K562 (cell line): Measurements from ENCODE around the gene FBXO33. TPM values are rescaled to one million over a fixed set of nuclear protein-coding genes. Genes with fewer than 3 reads are reported as not detected.

Experiments
- CBFB ChIP-seq: sonication (generic); formaldehyde crosslinking; IDR thresholded peaks from 2 replicates; pipeline ENCODE4 v1.4.0; 2020; ENCODE audit warnings: mild to moderate bottlenecking, missing genetic modification reagents
- CCAR2 ChIP-seq: fragments of 200-400 bp; formaldehyde crosslinking; IDR thresholded peaks from 2 replicates; pipeline ENCODE4 v1.6.1; 2017; ENCODE audit warnings: mild to moderate bottlenecking, low read depth, low read length
- CTBP1 ChIP-seq: fragments of 450-650 bp; IDR thresholded peaks from 2 replicates; pipeline ENCODE4 v1.6.1; 2016; ENCODE audit warnings: borderline replicate concordance
- E2F3 ChIP-seq: fragments of 250-450 bp; sonication (Bioruptor Pico); IDR thresholded peaks from 2 replicates; pipeline ENCODE4 v1.4.0; 2020; ENCODE audit warnings: mild to moderate bottlenecking
- HLTF ChIP-seq: fragments of 450-650 bp; IDR thresholded peaks from 2 replicates; pipeline ENCODE4 v1.6.1; 2016
- KDM1A ChIP-seq, 2 experiments: fragments of 450-650 bp; IDR thresholded peaks; 2 replicates each; pipeline ENCODE4 v1.6.1; 2016; ENCODE audit warnings: mild to moderate bottlenecking in 2 of 2
- KLF16 ChIP-seq: IDR thresholded peaks from 2 replicates; pipeline ENCODE4 v1.6.1; 2016; ENCODE audit warnings: antibody characterized with exemption
- NUFIP1 ChIP-seq: fragments of 450-650 bp; IDR thresholded peaks from 2 replicates; pipeline ENCODE4 v1.6.1; 2018; ENCODE audit not compliant: partially characterized antibody
- PHTF2 ChIP-seq: fragments of 250-450 bp; sonication (Bioruptor Pico); IDR thresholded peaks from 2 replicates; pipeline ENCODE4 v1.5.0; 2021; ENCODE audit warnings: mild to moderate bottlenecking
- RNF2 ChIP-seq: sonication (generic); IDR thresholded peaks from 2 replicates; pipeline ENCODE4 v1.6.1; 2016
- TAF15 ChIP-seq: fragments of 200-400 bp; formaldehyde crosslinking; IDR thresholded peaks from 2 replicates; pipeline ENCODE4 v1.6.1; 2017; ENCODE audit warnings: mild to moderate bottlenecking, low read depth, low read length, moderate library complexity
- ZKSCAN8 ChIP-seq: fragments of 200-800 bp; sonication (Bioruptor generic); IDR thresholded peaks from 2 replicates; pipeline ENCODE4 v1.6.1; 2016; ENCODE audit warnings: missing genetic modification characterization, missing compliant biosample characterization
- ZNF175 ChIP-seq: fragments of 200-800 bp; sonication (Bioruptor generic); IDR thresholded peaks from 2 replicates; pipeline ENCODE4 v1.6.1; 2016; ENCODE audit warnings: low read depth, mild to moderate bottlenecking, missing genetic modification characterization, missing compliant biosample characterization
- ZNF217 ChIP-seq: sonication (generic); formaldehyde crosslinking; IDR thresholded peaks from 2 replicates; pipeline ENCODE4 v1.8.0; 2022; ENCODE audit warnings: mild to moderate bottlenecking, missing genetic modification reagents
- polyA plus RNA-seq, 8 experiments: library from polyadenylated mRNA; depleted of rRNA in 4 of 8; stranded (reverse) in 5 of 8; unstranded in 3 of 8; fragments of >200 nt; fragmentation: Nextera tagmentation in 2 of 8; fragmentation: Illumina TruSeq in 1 of 8; extraction: Ambion mirVana in 2 of 8; extraction: Trizol in 1 of 8; gene quantifications; 2 replicates each; pipeline versions ENCODE4 v1.2.1 to v1.2.3, GENCODE V29; 2011 to 2014; ENCODE audit warnings: inconsistent platforms in 1 of 8, missing spikeins in 1 of 8
- total RNA-seq, 7 experiments: library from RNA; depleted of rRNA in 6 of 7; stranded (reverse); fragments of >200 nt in 6 of 7; fragmentation: Illumina TruSeq in 2 of 7; extraction: Trizol in 2 of 7; gene quantifications; 2 replicates each; pipeline versions ENCODE4 v1.2.1 to v1.2.3, GENCODE V29; 2011 to 2021; ENCODE audit warnings: low replicate concordance in 1 of 7
- TF ChIP-seq, protein P1 (sequence below): sonication (generic); formaldehyde crosslinking; IDR thresholded peaks from 2 replicates; pipeline ENCODE4 v1.8.0; 2022; ENCODE audit warnings: missing genetic modification reagents, mild to moderate bottlenecking, moderate library complexity, borderline replicate concordance
- TF ChIP-seq, protein P2 (sequence below), 2 experiments: fragments of 450-650 bp; IDR thresholded peaks; 2 replicates each; pipeline ENCODE4 v1.6.1; 2018; ENCODE audit warnings: mild to moderate bottlenecking in 2 of 2, low read depth in 1 of 2; ENCODE audit not compliant: partially characterized antibody in 2 of 2
- TF ChIP-seq, protein P3 (sequence below): fragments of 150-350 bp; IDR thresholded peaks from 2 replicates; pipeline ENCODE4 v1.6.1; 2014; ENCODE audit warnings: low read depth, mild to moderate bottlenecking, low read length, borderline replicate concordance
- TF ChIP-seq, protein P4 (sequence below): fragments of 250-450 bp; sonication (Bioruptor Pico); IDR thresholded peaks from 2 replicates; pipeline ENCODE4 v1.9.0; 2021; ENCODE audit warnings: mild to moderate bottlenecking, inconsistent platforms

Gene FBXO33
- total and polyA plus RNA-seq, 9 of the 15 experiments (the other 6 are each of a cell fraction or from before 2014, with no cell fraction given), result 1.6 to 7.5 (median 5.0) TPM

DNA sequence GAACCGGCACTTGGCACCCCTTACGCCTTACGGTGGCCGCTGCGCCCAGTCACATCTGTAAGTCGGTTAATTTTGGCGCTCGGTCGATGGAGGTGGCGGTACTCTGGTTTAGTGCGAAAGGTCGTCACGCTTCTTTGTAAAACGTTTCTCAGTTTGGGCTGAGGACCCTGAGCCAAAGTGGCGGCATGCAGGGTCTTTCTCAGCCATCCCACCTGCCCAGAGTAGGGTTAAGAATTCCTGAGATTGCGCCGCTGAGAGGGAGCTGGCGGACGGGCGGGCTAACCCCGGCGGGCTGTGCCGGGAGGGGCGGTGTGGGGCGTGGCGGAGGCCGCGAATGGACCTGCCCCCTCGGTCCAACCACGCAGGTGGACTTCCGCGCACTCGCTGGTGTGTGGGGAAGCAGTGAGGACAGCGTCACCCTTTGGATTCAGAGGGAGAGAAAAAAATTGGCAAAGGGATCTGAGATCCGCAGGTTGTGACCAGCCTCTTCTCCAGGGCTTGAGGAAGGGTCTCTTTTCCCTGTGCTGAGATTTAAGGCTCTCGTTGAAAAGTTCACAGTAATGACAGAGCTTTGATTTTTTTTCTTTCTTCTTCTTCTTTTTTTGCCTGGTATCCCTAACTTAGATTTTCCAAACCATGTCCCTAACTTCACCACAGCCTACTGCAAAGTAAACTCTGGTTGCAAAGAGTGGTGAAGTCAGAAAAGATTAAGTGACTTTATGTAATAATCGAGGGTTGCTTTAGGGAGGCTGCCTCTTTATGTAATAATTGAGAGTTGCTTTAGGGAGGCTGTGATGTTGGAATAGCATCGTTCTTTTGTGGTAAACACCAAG is 602 bp upstream of the FBXO33 start (continued):
- TF ChIP-seq, protein P1, sequence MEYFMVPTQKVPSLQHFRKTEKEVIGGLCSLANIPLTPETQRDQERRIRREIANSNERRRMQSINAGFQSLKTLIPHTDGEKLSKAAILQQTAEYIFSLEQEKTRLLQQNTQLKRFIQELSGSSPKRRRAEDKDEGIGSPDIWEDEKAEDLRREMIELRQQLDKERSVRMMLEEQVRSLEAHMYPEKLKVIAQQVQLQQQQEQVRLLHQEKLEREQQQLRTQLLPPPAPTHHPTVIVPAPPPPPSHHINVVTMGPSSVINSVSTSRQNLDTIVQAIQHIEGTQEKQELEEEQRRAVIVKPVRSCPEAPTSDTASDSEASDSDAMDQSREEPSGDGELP (CRISPR knock-in tag), result peak; percentile 15; the same call in 1 of the 2 replicates
- TF ChIP-seq ZNF217, result no peak
- TF ChIP-seq PHTF2, result no peak
- TF ChIP-seq, protein P2, sequence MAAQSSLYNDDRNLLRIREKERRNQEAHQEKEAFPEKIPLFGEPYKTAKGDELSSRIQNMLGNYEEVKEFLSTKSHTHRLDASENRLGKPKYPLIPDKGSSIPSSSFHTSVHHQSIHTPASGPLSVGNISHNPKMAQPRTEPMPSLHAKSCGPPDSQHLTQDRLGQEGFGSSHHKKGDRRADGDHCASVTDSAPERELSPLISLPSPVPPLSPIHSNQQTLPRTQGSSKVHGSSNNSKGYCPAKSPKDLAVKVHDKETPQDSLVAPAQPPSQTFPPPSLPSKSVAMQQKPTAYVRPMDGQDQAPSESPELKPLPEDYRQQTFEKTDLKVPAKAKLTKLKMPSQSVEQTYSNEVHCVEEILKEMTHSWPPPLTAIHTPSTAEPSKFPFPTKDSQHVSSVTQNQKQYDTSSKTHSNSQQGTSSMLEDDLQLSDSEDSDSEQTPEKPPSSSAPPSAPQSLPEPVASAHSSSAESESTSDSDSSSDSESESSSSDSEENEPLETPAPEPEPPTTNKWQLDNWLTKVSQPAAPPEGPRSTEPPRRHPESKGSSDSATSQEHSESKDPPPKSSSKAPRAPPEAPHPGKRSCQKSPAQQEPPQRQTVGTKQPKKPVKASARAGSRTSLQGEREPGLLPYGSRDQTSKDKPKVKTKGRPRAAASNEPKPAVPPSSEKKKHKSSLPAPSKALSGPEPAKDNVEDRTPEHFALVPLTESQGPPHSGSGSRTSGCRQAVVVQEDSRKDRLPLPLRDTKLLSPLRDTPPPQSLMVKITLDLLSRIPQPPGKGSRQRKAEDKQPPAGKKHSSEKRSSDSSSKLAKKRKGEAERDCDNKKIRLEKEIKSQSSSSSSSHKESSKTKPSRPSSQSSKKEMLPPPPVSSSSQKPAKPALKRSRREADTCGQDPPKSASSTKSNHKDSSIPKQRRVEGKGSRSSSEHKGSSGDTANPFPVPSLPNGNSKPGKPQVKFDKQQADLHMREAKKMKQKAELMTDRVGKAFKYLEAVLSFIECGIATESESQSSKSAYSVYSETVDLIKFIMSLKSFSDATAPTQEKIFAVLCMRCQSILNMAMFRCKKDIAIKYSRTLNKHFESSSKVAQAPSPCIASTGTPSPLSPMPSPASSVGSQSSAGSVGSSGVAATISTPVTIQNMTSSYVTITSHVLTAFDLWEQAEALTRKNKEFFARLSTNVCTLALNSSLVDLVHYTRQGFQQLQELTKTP (IDR thresholded peaks at IDR 0.05; ENCODE audit: low read depth in 1 of 2, partially characterized antibody in 2 of 2), result no peak
- TF ChIP-seq E2F3 (CRISPR knock-in tag), result no peak
- TF ChIP-seq ZNF175 (CRISPR knock-in tag), result no peak
- 0 out of 2 replicates have a peak, but pooled peaks have one; percentile 28 for TF ChIP-seq KLF16
- peak; percentile 86 to 89 for TF ChIP-seq KDM1A (IDR thresholded peaks at IDR 0.05)
- no peak for TF ChIP-seq CCAR2
- no peak for TF ChIP-seq ZKSCAN8
- TF ChIP-seq, protein P3, sequence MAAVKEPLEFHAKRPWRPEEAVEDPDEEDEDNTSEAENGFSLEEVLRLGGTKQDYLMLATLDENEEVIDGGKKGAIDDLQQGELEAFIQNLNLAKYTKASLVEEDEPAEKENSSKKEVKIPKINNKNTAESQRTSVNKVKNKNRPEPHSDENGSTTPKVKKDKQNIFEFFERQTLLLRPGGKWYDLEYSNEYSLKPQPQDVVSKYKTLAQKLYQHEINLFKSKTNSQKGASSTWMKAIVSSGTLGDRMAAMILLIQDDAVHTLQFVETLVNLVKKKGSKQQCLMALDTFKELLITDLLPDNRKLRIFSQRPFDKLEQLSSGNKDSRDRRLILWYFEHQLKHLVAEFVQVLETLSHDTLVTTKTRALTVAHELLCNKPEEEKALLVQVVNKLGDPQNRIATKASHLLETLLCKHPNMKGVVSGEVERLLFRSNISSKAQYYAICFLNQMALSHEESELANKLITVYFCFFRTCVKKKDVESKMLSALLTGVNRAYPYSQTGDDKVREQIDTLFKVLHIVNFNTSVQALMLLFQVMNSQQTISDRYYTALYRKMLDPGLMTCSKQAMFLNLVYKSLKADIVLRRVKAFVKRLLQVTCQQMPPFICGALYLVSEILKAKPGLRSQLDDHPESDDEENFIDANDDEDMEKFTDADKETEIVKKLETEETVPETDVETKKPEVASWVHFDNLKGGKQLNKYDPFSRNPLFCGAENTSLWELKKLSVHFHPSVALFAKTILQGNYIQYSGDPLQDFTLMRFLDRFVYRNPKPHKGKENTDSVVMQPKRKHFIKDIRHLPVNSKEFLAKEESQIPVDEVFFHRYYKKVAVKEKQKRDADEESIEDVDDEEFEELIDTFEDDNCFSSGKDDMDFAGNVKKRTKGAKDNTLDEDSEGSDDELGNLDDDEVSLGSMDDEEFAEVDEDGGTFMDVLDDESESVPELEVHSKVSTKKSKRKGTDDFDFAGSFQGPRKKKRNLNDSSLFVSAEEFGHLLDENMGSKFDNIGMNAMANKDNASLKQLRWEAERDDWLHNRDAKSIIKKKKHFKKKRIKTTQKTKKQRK, result no peak
- TF ChIP-seq, protein P4, sequence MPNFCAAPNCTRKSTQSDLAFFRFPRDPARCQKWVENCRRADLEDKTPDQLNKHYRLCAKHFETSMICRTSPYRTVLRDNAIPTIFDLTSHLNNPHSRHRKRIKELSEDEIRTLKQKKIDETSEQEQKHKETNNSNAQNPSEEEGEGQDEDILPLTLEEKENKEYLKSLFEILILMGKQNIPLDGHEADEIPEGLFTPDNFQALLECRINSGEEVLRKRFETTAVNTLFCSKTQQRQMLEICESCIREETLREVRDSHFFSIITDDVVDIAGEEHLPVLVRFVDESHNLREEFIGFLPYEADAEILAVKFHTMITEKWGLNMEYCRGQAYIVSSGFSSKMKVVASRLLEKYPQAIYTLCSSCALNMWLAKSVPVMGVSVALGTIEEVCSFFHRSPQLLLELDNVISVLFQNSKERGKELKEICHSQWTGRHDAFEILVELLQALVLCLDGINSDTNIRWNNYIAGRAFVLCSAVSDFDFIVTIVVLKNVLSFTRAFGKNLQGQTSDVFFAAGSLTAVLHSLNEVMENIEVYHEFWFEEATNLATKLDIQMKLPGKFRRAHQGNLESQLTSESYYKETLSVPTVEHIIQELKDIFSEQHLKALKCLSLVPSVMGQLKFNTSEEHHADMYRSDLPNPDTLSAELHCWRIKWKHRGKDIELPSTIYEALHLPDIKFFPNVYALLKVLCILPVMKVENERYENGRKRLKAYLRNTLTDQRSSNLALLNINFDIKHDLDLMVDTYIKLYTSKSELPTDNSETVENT (CRISPR knock-in tag), result no peak
- TF ChIP-seq NUFIP1, result no peak
- TF ChIP-seq HLTF, result no peak
- no peak for TF ChIP-seq TAF15
- peak; percentile 11 for TF ChIP-seq CTBP1
- TF ChIP-seq RNF2, result 0 out of 2 replicates have a peak, but pooled peaks have one; percentile 8
- TF ChIP-seq CBFB (CRISPR knock-in tag), result no peak
